ENCODE measurements around the gene SBNO2.

SBNO2 gene

GRCh38 chr19:1163934-1164683, 10.0 kb downstream of the SBNO2 start:
- no peak for DNase-seq (ENCODE audit: low spot score)

GRCh38 chr19:1163283-1163933, 10.7 kb downstream of the SBNO2 start:
- DNase-seq (ENCODE audit: low spot score), result no peak
- TF ChIP-seq CTCF (IDR thresholded peaks at IDR 0.05; ENCODE audit: extremely low read depth, missing control alignments), result no peak

More at GRCh38 chr19:1163934-1164683, 10.0 kb downstream of the SBNO2 start:
- TF ChIP-seq CTCF (IDR thresholded peaks at IDR 0.05; ENCODE audit: extremely low read depth, missing control alignments), result no peak

- DNase-seq (ENCODE audit: low spot score), result peak; percentile 45
- TF ChIP-seq CTCF (IDR thresholded peaks at IDR 0.05; ENCODE audit: extremely low read depth, missing control alignments), result no peak
These were observed 11.4 kb downstream of the SBNO2 start for GRCh38 chr19:1162404-1163282.

GRCh38 chr19:1161716-1162115, 12.4 kb downstream of the SBNO2 start:
- DNase-seq (ENCODE audit: low spot score), result no peak
- no peak for TF ChIP-seq CTCF (IDR thresholded peaks at IDR 0.05; ENCODE audit: extremely low read depth, missing control alignments)

GRCh38 chr19:1159864-1160595, 14.0 kb downstream of the SBNO2 start:
- no peak for TF ChIP-seq CTCF (IDR thresholded peaks at IDR 0.05; ENCODE audit: extremely low read depth, missing control alignments)
- DNase-seq (ENCODE audit: low spot score), result no peak

- TF ChIP-seq CTCF (IDR thresholded peaks at IDR 0.05; ENCODE audit: extremely low read depth, missing control alignments), result no peak
- DNase-seq (ENCODE audit: low spot score), result no peak
These were observed 15.1 kb downstream of the SBNO2 start for GRCh38 chr19:1158885-1159448.
